CD4-positive, alpha-beta T cell treated with Interleukin-4 for 1 hour (primary cell): ENCODE measurements around the gene OCRL.
"Not testable (repeated sequence)": the region's sequence is repeated elsewhere in the genome, so short reads cannot be mapped to it uniquely, and the experiment has no call there.

Source experiments
- DNase-seq, 2 donors: peaks; one replicate each; pipeline ENCODE4 v3.0.0-alpha.2; 2020 to 2022

Gene OCRL

GRCh38 chrX:129540722-129541184 is 694 bp downstream of the OCRL start:
- DNase-seq, result no peak

- no peak for DNase-seq
Observed at GRCh38 chrX:129544780-129545179, 4.7 kb downstream of the OCRL start.

GRCh38 chrX:129545408-129545807 is 5.3 kb downstream of the OCRL start:
- no peak for DNase-seq

DNA sequence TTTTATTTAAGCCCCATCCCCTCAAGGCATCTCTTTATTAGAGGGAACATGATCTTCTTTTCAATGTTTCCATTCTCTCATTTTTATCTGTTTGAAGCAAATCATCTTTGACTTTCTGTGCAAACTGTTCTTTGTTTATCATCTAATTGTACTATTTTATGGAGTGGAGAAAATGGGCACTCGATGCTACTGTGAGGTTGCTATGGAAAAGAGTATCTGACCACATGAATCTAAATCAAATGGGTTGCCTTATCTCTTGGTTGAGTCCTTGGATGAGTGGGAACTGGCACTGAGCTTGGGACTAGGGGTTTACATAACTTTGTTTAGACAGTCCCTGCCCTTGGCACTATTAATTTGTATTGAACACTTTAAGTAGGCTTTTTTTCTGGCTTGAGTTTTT is 9.1 kb downstream of the OCRL start:
- DNase-seq, result no peak

- peak in 1 of 2 donors; percentile 14 for DNase-seq
Observed at GRCh38 chrX:129553619-129554288, 13.7 kb downstream of the OCRL start.

- not testable (repeated sequence) for DNase-seq
Observed at GRCh38 chrX:129554816-129555215, 14.8 kb downstream of the OCRL start.

GRCh38 chrX:129556806-129557315 is 16.8 kb downstream of the OCRL start:
- DNase-seq, result no peak

DNA sequence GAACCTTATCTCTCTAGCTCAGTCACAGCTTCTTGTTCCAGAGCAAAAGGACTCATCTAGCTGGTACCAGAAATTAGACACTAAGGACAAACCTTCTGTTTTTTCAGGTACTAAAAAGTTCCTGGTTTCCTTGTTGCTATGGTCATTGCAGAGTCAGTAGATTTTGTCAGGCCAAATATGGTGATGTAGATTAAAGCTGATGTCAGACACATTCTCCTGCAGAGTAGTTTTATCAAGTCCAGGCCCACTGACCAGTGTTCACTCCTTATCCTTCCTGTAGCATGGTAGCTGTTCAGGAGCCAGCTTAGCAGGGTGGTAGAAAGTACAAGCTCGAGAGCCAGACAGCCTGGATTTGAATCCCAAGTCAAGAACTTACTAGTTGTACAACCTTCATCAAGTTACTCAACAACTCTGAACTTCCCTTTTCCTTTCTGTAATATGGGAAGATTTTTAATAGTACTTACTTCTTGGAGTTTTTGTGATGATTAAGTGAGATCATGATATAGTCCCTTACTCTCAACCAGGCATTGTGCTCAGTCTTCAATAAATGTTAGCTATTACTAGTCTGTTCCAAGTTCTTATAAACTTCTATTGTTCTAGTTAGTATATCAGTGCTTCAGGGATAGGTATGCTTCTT is 17.9 kb downstream of the OCRL start:
- no peak for DNase-seq

DNA sequence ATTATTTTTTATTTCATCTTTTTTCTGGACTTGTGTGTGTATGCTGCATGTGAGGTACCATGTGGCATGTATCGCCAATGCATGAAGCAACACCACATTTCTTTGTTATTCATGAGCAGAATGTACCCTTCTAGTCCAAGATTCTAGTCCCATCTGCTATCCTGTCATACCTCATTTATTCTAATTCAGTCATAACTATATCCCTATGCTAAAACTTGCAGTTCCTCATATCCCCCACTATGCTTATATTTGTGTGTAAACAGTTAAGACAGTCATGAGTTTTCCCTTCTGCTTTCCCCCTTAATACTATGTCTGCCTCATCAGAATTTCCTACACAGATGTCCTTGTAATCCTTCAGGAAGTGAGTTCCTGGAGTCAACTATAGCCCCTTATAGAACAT is 19.7 kb downstream of the OCRL start:
- no peak for DNase-seq

DNA sequence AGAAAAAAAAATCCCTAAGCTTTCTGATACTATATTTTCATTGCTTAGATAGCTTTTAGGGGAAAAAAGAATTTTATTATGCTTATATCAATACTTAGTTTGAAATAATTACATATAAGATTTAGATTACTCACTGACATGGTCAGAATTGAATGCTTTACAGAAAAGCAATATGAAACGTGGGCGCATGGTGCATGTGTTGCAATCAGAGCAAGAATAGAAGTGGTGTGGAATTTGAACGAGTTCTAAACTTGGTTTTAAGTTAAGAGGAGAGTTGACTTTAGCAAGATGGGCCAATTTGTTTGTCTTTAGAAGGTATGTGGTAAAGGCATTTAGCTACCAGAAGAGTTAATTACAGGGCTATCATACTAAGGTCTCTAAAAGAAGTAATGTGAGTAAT is 21.4 kb downstream of the OCRL start:
- no peak for DNase-seq

DNA sequence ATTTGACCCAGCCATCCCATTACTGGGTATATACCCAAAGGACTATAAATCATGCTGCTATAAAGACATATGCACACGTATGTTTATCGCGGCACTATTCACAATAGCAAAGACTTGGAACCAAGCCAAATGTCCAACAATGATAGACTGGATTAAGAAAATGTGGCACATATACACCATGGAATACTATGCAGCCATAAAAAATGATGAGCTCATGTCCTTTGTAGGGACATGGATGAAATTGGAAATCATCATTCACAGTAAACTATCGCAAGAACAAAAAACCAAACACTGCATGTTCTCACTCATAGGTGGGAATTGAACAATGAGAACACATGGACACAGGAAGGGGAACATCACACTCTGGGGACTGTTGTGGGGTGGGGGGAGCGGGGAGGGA is 24.3 kb downstream of the OCRL start:
- not testable (repeated sequence) for DNase-seq

DNA sequence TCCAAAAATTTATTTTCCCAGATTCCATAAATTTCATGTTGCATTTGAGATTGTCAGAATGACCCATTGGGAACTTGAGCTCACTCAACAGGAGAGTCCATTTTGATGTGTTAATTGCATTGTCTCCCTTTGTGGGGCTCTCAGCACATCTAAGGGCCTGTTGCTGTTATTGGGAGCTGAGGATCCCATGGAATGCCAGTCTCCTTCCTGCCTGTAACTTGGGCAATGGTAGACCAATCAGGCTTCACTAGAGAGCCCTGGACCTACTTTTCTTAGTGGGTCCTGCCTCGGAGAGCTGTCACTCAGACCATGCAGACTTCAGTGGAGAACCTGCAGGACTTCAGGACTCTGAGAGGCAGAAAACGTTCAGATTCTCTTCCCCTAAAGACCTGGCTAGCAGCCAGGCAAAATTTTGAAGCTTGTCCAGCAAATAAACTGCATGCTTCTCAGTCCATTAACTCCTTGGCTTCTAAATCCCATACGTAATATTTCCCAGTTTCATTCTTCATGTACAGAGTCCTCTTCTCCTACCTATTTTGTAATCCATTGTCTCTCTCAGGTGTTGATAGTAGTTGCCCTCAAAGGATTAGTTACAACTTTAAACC is 25.1 kb downstream of the OCRL start:
- DNase-seq, result no peak

DNA sequence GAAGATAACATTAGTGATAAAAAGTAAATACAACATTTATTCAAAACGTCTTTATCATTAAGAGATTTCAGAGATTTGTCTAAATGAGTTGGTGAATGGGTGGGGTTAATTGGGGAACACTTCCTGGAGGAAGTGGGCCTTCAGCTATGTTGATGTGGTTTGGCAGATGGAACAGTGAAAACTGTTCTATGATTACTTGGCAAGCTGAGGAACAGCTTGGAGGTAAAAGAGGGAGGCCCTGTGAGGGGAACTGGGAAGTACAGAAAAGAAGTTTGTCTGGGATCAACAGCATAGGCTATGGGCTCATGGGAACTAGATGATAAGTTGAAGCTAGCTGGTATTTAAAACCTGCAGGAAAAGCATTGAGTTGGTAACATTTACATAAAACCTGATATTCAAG is 26.0 kb downstream of the OCRL start:
- DNase-seq, result no peak

GRCh38 chrX:129568349-129568748 is 28.3 kb downstream of the OCRL start:
- no peak for DNase-seq

DNA sequence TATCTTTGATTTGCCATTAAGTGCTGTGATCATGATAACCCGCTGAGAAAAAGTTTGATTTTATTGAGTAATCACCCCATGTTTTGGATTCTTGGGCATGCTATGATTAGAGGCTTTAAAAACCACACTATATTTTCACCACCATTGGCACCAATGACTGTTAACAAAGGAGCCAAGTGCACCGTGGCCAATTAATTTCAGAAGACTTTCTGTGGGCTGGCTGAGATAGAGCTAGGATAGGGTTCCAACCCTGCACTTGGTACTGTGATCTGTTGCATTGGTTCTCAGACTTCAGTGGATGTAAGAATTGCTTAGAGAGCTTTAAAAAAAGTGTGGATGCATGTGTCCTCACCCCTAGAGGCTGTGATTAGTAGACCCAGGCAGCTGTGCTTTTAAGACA is 32.4 kb downstream of the OCRL start:
- DNase-seq, result no peak

DNA sequence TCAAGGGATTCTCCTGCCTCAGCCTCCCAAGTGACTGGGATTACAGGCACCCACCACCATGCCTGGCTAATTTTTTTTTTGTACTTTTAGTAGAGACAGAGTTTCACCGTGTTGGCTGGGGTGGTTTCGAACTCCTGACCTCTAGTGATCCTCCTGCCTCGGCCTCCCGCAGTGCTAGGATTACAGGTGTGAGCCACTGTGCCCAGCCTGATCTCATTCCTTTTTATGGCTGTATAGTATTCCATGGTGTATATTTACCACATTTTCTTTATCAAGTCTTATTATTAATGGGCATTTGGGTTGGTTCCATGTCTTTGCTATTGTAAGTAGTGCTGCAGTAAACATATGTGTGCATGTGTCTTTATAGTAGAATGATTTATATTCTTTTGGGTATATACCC is 33.6 kb downstream of the OCRL start:
- not testable (repeated sequence) for DNase-seq

DNA sequence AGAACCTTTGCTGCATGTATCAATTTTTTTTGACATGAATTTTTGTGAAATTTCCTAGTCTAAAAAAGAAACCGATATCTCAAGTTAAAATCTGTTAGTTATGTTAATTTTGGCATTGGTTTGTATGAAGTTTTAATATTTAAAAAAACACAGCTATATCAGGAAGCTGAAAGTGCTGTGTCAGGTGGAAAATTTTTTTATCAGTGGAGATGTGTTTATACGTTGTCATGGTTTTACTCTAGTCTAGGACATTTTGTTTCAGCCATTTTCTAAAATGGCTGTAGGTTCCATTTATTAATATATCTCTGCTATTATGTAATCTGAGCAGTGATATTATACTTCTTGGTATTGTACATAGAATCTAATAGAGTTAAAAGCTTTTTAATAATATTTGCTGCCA is 34.2 kb downstream of the OCRL start:
- DNase-seq, result no peak

DNA sequence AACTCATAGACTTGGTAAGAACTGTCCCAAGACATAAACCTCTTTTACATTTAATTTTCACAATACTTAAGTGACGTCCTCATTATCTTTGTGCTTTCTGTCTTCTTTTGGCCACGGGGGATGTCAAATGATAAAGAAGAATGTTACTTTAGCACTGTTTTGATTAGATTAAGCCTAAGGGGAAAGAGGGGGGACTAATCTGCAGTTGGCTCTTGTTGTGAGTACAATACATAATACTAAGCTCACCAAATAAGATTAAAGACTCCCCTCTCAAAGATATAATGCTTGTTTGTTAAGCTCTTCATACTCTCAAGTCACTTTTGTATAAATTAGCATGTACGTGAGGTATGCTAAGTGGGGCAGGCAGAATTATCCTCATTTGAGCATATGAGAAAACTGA is 36.5 kb downstream of the OCRL start:
- DNase-seq, result no peak

DNA sequence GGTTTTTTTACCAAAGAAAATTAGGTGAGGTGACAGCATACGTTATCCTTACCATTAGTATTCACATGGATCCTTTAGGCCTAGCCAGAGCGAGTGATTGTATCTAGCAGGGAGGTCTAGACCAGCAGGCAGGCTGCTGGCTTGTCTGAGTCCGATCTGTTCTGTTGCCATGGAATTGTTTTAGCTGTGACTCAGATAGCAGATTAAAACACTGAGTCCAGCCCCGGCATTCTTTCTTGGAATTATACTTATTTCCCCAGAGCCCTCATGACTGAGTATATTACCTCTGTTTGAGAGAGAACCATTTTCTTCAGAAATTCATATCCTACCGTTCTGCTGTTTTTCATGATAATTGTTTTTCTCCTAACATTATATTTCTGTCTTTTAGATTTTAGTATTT is 37.4 kb downstream of the OCRL start:
- DNase-seq, result no peak

- no peak for DNase-seq
Observed at GRCh38 chrX:129577877-129578276, 37.8 kb downstream of the OCRL start.

- no peak for DNase-seq
Observed at GRCh38 chrX:129581904-129582303, 41.8 kb downstream of the OCRL start.

GRCh38 chrX:129585167-129585566 is 45.1 kb downstream of the OCRL start:
- DNase-seq, result no peak

DNA sequence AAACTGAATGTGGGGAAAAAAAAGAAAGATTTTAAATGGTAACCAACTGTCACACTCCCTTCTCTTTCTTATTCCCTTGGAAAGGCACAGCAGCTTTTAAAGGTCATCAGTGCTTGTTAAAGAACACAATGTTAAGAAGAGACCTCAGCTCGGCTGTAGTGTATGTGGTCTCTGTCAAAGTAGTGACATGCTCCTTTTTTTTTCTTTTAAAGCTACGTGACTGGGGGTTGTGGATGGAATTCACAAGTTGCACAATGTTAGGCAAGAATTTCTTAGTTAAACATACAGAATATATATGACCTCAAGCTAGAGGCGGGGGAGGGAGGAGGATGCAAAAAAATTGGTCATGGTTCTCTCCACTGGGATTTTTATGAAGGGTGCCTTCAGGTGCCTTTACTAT is 45.6 kb downstream of the OCRL start:
- no peak for DNase-seq

GRCh38 chrX:129586446-129586845 is 46.4 kb downstream of the OCRL start:
- DNase-seq, result no peak
